HepG2 (cell line): ENCODE results near the gene SMIM14. TPM values are rescaled to one million over a fixed set of nuclear protein-coding genes. Genes with fewer than 3 reads are reported as not detected.

Experiments used
- ATAC-seq: fragments of 200-7000 bp; cut with Tn5 transposase; 3 replicates; pipeline ENCODE4 v1.9.1; 2020; ENCODE audit warnings: mild to moderate bottlenecking, moderate library complexity
- BruUV-seq: library from RNA; stranded (reverse); fragments of 400-500 nt; replicated peaks from 2 replicates; lab custom pipeline; 2021; lab: Mats Ljungman, UMichigan
- CTCF ChIA-PET: fragments of 300-600 bp; formaldehyde crosslinking; extraction: SDS; loops from one replicate; lab custom pipeline; 2021; ENCODE audit warnings: low total read pairs, inconsistent platforms, low intra/inter-chr PET ratio; lab: Yijun Ruan, JAX
- POLR2A ChIA-PET: fragments of 350-600 bp; sonication (Branson Sonifier 250); formaldehyde crosslinking; loops from one replicate; lab custom pipeline; 2020; ENCODE audit warnings: antibody characterized with exemption, inconsistent platforms; lab: Yijun Ruan, JAX
- DNase-seq: peaks from one replicate; pipeline ENCODE4 v3.0.0-alpha.2; 2015; ENCODE audit warnings: low spot score
- FAIRE-seq: peaks from 3 replicates; lab custom pipeline; 2011; peaks lifted over from hg19 to GRCh38; lab: Jason Lieb, UNC
- H2AFZ ChIP-seq: one replicate; pipeline ENCODE4 v1.6.1; 2011; ENCODE audit warnings: low read length, inconsistent platforms
- H3K27ac ChIP-seq: fragments of 300-600 bp; 3 replicates; pipeline ENCODE4 v1.8.0; 2011; ENCODE audit warnings: mixed run types, mild to moderate bottlenecking, mixed read lengths, low read length, inconsistent platforms; ENCODE audit not compliant: insufficient read depth; ENCODE audit errors: extremely low read length
- H3K27me3 ChIP-seq, 2 experiments: fragments of 200-600 bp in 1 of 2; 2 replicates in 1 of 2; 3 replicates in 1 of 2; pipeline versions ENCODE4 v1.6.0 to v1.8.0; 2011; ENCODE audit warnings: low read length in 2 of 2, mild to moderate bottlenecking in 2 of 2, moderate library complexity in 2 of 2, inconsistent platforms in 1 of 2; ENCODE audit not compliant: insufficient read depth in 2 of 2, control insufficient read depth in 1 of 2
- H3K36me3 ChIP-seq, 2 experiments: fragments of 200-600 bp in 1 of 2; replicated peaks in 1 of 2; 2 replicates in 1 of 2; 3 replicates in 1 of 2; pipeline versions ENCODE4 v1.5.1 to v1.8.0; 2011; ENCODE audit warnings: low read length in 2 of 2, inconsistent platforms in 1 of 2; ENCODE audit not compliant: insufficient read depth in 2 of 2, control insufficient read depth in 1 of 2
- H3K4me1 ChIP-seq: 2 replicates; pipeline ENCODE4 v1.5.1; 2012; ENCODE audit warnings: low read length, inconsistent platforms; ENCODE audit not compliant: insufficient read depth
- H3K4me2 ChIP-seq: 2 replicates; pipeline ENCODE4 v1.6.0; 2011; ENCODE audit warnings: low read depth, low read length, inconsistent platforms
- H3K4me3 ChIP-seq, 3 experiments: fragments of 200-600 bp in 1 of 3; sonication (generic), shearing (Covaris generic) in 1 of 3; replicated peaks in 1 of 3; 2 replicates each; pipeline ENCODE4 v1.5.1; 2011 to 2016; ENCODE audit warnings: low read length in 3 of 3, inconsistent platforms in 2 of 3, low read depth in 2 of 3, mild to moderate bottlenecking in 2 of 3, control low read depth in 1 of 3, mixed read lengths in 1 of 3; ENCODE audit not compliant: insufficient read depth in 1 of 3
- H3K79me2 ChIP-seq: one replicate; pipeline ENCODE4 v1.6.1; 2011; ENCODE audit warnings: low read length, inconsistent platforms; ENCODE audit not compliant: insufficient read depth
- H3K9ac ChIP-seq: 2 replicates; pipeline ENCODE4 v1.6.0; 2011; ENCODE audit warnings: mild to moderate bottlenecking, low read depth, low read length, inconsistent platforms; ENCODE audit not compliant: insufficient read depth
- H3K9me3 ChIP-seq: 2 replicates; pipeline ENCODE4 v1.5.1; 2012; ENCODE audit warnings: mild to moderate bottlenecking, low read length
- H4K20me1 ChIP-seq: 2 replicates; pipeline ENCODE4 v1.6.0; 2011; ENCODE audit warnings: inconsistent platforms, mild to moderate bottlenecking, low read length, moderate library complexity; ENCODE audit not compliant: insufficient read depth
- CAMTA2 ChIP-seq: sonication (generic); formaldehyde crosslinking; IDR thresholded peaks from 2 replicates; pipeline ENCODE4 v1.4.0; 2020; ENCODE audit warnings: mild to moderate bottlenecking, missing genetic modification reagents, borderline replicate concordance
- CSRNP1 ChIP-seq: sonication (generic); formaldehyde crosslinking; IDR thresholded peaks from 2 replicates; pipeline ENCODE4 v1.8.1; 2023; ENCODE audit warnings: mild to moderate bottlenecking, missing genetic modification reagents
- FOXK1 ChIP-seq: sonication (generic); formaldehyde crosslinking; IDR thresholded peaks from 2 replicates; pipeline ENCODE4 v1.4.0; 2020; ENCODE audit warnings: low read depth, missing genetic modification reagents, borderline replicate concordance
- HNRNPH1 ChIP-seq: fragments of 200-400 bp; formaldehyde crosslinking; optimal IDR thresholded peaks from 2 replicates; pipeline ENCODE3; 2017; ENCODE audit warnings: mild to moderate bottlenecking, low read depth, low read length
- HOXA5 ChIP-seq: sonication (generic); formaldehyde crosslinking; IDR thresholded peaks from 2 replicates; pipeline ENCODE4 v1.4.0; 2020; ENCODE audit warnings: missing genetic modification reagents
- HOXD1 ChIP-seq: sonication (generic); formaldehyde crosslinking; IDR thresholded peaks from 2 replicates; pipeline ENCODE4 v1.5.0; 2020; ENCODE audit warnings: missing genetic modification reagents
- JDP2 ChIP-seq: sonication (generic); formaldehyde crosslinking; IDR thresholded peaks from 2 replicates; pipeline ENCODE4 v1.8.1; 2022; ENCODE audit warnings: missing genetic modification reagents, borderline replicate concordance
- MIXL1 ChIP-seq: IDR thresholded peaks from 2 replicates; pipeline ENCODE4 v1.6.1; 2016
- RFX1 ChIP-seq: fragments of 450-650 bp; IDR thresholded peaks from 2 replicates; pipeline ENCODE4 v1.6.1; 2017
- SP140L ChIP-seq: sonication (generic); formaldehyde crosslinking; IDR thresholded peaks from 2 replicates; pipeline ENCODE4 v1.4.0; 2020; ENCODE audit warnings: missing genetic modification reagents, borderline replicate concordance
- TFDP1 ChIP-seq: IDR thresholded peaks from 2 replicates; pipeline ENCODE4 v1.6.1; 2016; ENCODE audit warnings: missing compliant biosample characterization, missing genetic modification reagents, borderline replicate concordance
- U2AF1 ChIP-seq: fragments of 200-400 bp; formaldehyde crosslinking; optimal IDR thresholded peaks from 2 replicates; pipeline ENCODE3; 2017; ENCODE audit warnings: mild to moderate bottlenecking, low read depth, low read length
- ZBTB1 ChIP-seq: sonication (generic); formaldehyde crosslinking; IDR thresholded peaks from 2 replicates; pipeline ENCODE4 v1.4.0; 2020; ENCODE audit warnings: missing genetic modification reagents, borderline replicate concordance
- ZBTB34 ChIP-seq: sonication (generic); formaldehyde crosslinking; IDR thresholded peaks from 2 replicates; pipeline ENCODE4 v1.8.0; 2022; ENCODE audit warnings: mild to moderate bottlenecking, missing genetic modification reagents
- ZNF746 ChIP-seq: sonication (generic); formaldehyde crosslinking; IDR thresholded peaks from 2 replicates; pipeline ENCODE4 v1.8.0; 2022; ENCODE audit warnings: mild to moderate bottlenecking, missing genetic modification reagents
- ZSCAN21 ChIP-seq: sonication (generic); formaldehyde crosslinking; IDR thresholded peaks from 2 replicates; pipeline ENCODE4 v1.8.0; 2022; ENCODE audit warnings: mild to moderate bottlenecking, missing genetic modification reagents, moderate library complexity, borderline replicate concordance
- WGBS: methylation state at CpG from one replicate; pipeline ENCODE4 v1.1.6; 2017; ENCODE audit warnings: low lambda C conversion rate; 5-methylcytosine and 5-hydroxymethylcytosine counted together
- in situ Hi-C: cut with HindIII; loops from 2 replicates; pipeline ENCODE4 v1.10.0; 2017; ENCODE audit warnings: low pct_unique_long_range_greater_than_20kb; ENCODE audit not compliant: extremely low pct_ligation_motif_present
- intact Hi-C: fragments of 100-400 bp; cut with micrococcal nuclease; formaldehyde crosslinking; loops from one replicate; pipeline ENCODE4 v1.10.0; 2022; ENCODE audit not compliant: unreplicated experiment
- polyA plus RNA-seq, 8 experiments: library from polyadenylated mRNA; depleted of rRNA in 3 of 8; stranded (reverse) in 7 of 8; unstranded in 1 of 8; fragments of >200 nt; fragmentation: Illumina TruSeq in 4 of 8; extraction: Trizol in 4 of 8; gene quantifications; 2 replicates each; pipeline versions ENCODE4 v1.2.1 to v1.2.3, GENCODE V29; 2011 to 2016; ENCODE audit warnings: low read depth in 4 of 8, missing spikeins in 1 of 8, mixed read lengths in 1 of 8; ENCODE audit not compliant: insufficient read depth in 1 of 8
- total RNA-seq, 5 experiments: library from RNA; depleted of rRNA; stranded (reverse); fragments of >200 nt; fragmentation: Illumina TruSeq; extraction: Trizol; gene quantifications; 2 replicates each; pipeline ENCODE4 v1.2.3, GENCODE V29; 2016; ENCODE audit warnings: low read depth in 1 of 5

Gene SMIM14
- total and polyA plus RNA-seq, 2 of the 13 experiments (the other 11 are each of a cell fraction or from before 2014, with no cell fraction given): 16.3 to 28.1 TPM

GRCh38 chr4:39660045-39660444 is 21.4 kb upstream of the SMIM14 start:
- POLR2A ChIA-PET: interaction anchor here (2.4 kb wide), 1 partner anchor 133 kb away, joined by 5 read pairs; the partner anchor contains the start of gene UGDH
- H3K9me3 ChIP-seq: no peaks in the 10 kb centered on the region

More at GRCh38 chr4:39660045-39660444, 21.4 kb upstream of the SMIM14 start:
- DNase-seq: no peak
- BruUV-seq: no TSS peak
- no peaks in the 10 kb centered on the region for H3K79me2 ChIP-seq
- H3K4me3 ChIP-seq: no peak overlapping the region
- H3K4me2 ChIP-seq: no peak overlapping the region
- CTCF ChIA-PET: no interaction called here
- WGBS: 87% methylated on average over 6 of the region's 6 CpGs
- ATAC-seq: no peak
- no peaks in the 10 kb centered on the region for H4K20me1 ChIP-seq
- H3K27me3 ChIP-seq: no peaks in the 10 kb centered on the region
- no peak for FAIRE-seq
- H3K36me3 ChIP-seq: no peaks in the 10 kb centered on the region
- no peak overlapping the region for H3K27ac ChIP-seq
- intact Hi-C loops (no loop called here), in situ Hi-C loops (no loop called here)
- H3K9ac ChIP-seq: no peak overlapping the region
- H3K4me1 ChIP-seq: peaks cover 26% of the 10 kb centered on the region
- TF ChIP-seq ZBTB1 (CRISPR knock-in tag) (no peak), TFDP1 (CRISPR knock-in tag) (no peak), FOXK1 (CRISPR knock-in tag) (no peak), CSRNP1 (CRISPR knock-in tag) (no peak), ZSCAN21 (CRISPR knock-in tag) (no peak), CAMTA2 (CRISPR knock-in tag) (no peak), U2AF1 (no peak), RFX1 (no peak), HOXD1 (CRISPR knock-in tag) (no peak), HNRNPH1 (no peak), ZNF746 (CRISPR knock-in tag) (no peak), MIXL1 (CRISPR knock-in tag) (no peak), ZBTB34 (CRISPR knock-in tag) (no peak), SP140L (CRISPR knock-in tag) (no peak), HOXA5 (CRISPR knock-in tag) (no peak), JDP2 (CRISPR knock-in tag) (no peak)
- H2AFZ ChIP-seq: no peak overlapping the region
